ENCODE results near the gene ARL11. TPM values are rescaled to one million over a fixed set of nuclear protein-coding genes. Genes with fewer than 3 reads are reported as not detected.

ARL11 gene
- total RNA-seq, 4 donors from 2014 or later: 0.33 to 1.2 (median 0.43) TPM

DNA sequence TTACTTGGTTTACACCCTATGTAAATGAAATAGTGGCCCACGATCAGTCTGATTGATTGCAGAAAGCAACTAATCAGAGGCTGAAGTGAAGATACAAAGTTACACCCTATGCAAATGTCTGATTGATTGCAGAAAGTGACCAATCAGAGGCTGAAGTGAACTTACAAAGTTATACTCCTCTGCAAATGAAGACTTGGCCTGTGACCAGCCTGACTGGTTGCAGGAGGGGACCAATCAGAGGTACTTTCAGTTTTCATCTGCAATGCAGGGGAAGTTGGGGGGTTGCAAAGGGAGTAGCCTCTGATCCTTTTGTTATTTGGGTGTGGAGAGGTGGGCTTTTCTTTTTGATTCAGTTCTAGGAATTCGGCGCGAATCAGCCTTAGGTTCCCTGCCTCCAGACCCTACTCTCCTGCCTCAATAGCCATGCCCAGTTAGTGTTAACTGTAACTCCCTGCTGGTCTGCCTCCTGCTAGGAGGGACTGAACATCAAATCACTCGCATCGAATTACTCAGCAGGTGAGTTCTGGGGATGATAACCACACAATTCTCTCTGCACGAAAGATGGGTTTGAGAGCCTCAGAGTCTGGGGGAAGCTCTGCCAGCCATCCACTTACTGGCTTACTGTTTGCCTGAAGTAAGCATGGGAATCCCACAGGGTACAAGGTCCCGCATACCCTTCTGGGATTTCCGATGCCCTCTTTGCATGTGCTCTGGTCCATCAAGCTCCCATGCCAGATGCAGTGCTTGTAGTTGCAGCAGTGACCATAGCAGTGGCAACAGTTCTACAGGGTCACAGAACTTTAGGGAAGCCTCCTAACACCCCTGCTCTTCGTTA, 7.5 kb downstream of the ARL11 start:
- WGBS, 2 donors: 68 to 73% methylated on average over 10 of the region's 10 CpGs
- Histone ChIP-seq H3K27ac (no peak overlapping the region), H3K9me3 (no peaks in the 10 kb centered on the region), H3K4me1 (peaks cover 3 to 9% of the 10 kb centered on the region in 2 donors), H3K36me3 (no peaks in the 10 kb centered on the region), H3K4me3 (replicated peaks in 1 of 3) (no peak overlapping the region), H3K27me3 (no peaks in the 10 kb centered on the region)
- intact Hi-C loops (cut with DNase I): no loop called here
- DNase-seq: peak in 1 of 2 donors; percentile 17
- TF ChIP-seq CTCF (IDR thresholded peaks at IDR 0.05) (no peak), POLR2A (IDR thresholded peaks at IDR 0.05) (no peak)

- intact Hi-C loops (cut with DNase I): no loop called here
- Histone ChIP-seq H3K9me3 (no peaks in the 10 kb centered on the region), H3K27me3 (no peaks in the 10 kb centered on the region), H3K4me1 (peaks cover 3 to 9% of the 10 kb centered on the region in 2 donors), H3K27ac (no peak overlapping the region), H3K4me3 (replicated peaks in 1 of 3) (no peak overlapping the region), H3K36me3 (no peaks in the 10 kb centered on the region)
- TF ChIP-seq CTCF (IDR thresholded peaks at IDR 0.05): no peak
- TF ChIP-seq POLR2A (IDR thresholded peaks at IDR 0.05): no peak
- DNase-seq: no peak
- WGBS, 2 donors: 96 to 97% methylated on average over 5 of the region's 5 CpGs
These were observed 8.4 kb downstream of the ARL11 start for GRCh38 chr13:49636705-49637104.

DNA sequence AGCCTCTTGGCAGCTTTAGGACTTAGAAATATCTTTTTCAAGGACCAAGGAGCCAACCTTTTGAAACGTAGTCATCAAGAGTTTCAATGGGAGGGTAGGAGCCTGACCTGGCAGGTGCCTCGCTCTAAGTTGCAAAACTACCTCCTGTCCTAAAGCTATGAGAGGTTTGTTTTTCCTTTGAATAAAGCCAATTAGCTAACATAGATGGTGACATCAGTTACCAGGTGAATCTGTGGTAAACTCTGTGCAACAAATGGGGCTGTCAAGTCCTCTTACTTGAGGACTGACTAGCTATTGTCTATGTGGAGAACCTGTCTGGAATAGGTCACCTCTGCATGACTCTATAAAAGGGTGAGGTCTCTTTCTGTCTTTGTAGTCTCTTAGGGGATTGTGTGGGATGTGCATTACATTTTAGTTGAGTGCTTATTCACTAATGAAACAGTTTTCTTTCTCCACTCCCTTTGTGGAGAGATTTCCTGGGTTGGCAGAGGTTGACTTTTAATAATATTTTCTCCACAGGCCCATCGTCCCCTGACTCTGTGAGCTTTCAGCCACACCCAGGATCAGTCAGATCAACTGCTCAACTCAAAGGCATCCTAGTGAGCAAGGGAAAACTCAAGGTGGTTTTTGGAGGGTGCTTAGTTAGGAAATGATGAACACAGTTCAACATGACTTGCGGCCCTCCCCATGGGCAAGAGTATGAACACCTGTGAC, 9.9 kb downstream of the ARL11 start:
- Histone ChIP-seq H3K4me3 (replicated peaks in 1 of 3) (no peak overlapping the region), H3K9me3 (no peaks in the 10 kb centered on the region), H3K27ac (no peak overlapping the region), H3K27me3 (no peaks in the 10 kb centered on the region), H3K36me3 (no peaks in the 10 kb centered on the region), H3K4me1 (peaks cover 3 to 13% of the 10 kb centered on the region in 2 donors)
- intact Hi-C loops (cut with DNase I): no loop called here
- TF ChIP-seq CTCF (IDR thresholded peaks at IDR 0.05): no peak
- no peak for TF ChIP-seq POLR2A (IDR thresholded peaks at IDR 0.05)
- 70 to 72% methylated on average over 4 of the region's 4 CpGs for WGBS, 2 donors
- DNase-seq: no peak

GRCh38 chr13:49638744-49639072, 10.4 kb downstream of the ARL11 start:
- Histone ChIP-seq H3K27me3 (no peaks in the 10 kb centered on the region), H3K9me3 (no peaks in the 10 kb centered on the region), H3K4me3 (replicated peaks in 1 of 3) (no peak overlapping the region), H3K36me3 (no peaks in the 10 kb centered on the region), H3K4me1 (peaks cover 3 to 13% of the 10 kb centered on the region in 2 donors), H3K27ac (no peak overlapping the region)
- no peak for DNase-seq
- WGBS, 2 donors: 90 to 91% methylated on average over 2 of the region's 2 CpGs
- intact Hi-C loops (cut with DNase I): no loop called here
- no peak for TF ChIP-seq POLR2A (IDR thresholded peaks at IDR 0.05)
- TF ChIP-seq CTCF (IDR thresholded peaks at IDR 0.05): no peak

GRCh38 chr13:49641801-49642291, 13.5 kb downstream of the ARL11 start:
- Histone ChIP-seq H3K4me3 (replicated peaks in 1 of 3) (no peak overlapping the region), H3K9me3 (no peaks in the 10 kb centered on the region), H3K36me3 (no peaks in the 10 kb centered on the region), H3K4me1 (peaks cover 3 to 13% of the 10 kb centered on the region in 2 donors), H3K27me3 (no peaks in the 10 kb centered on the region), H3K27ac (no peak overlapping the region)
- 76 to 82% methylated on average over 4 of the region's 4 CpGs for WGBS, 2 donors
- TF ChIP-seq POLR2A (IDR thresholded peaks at IDR 0.05) (no peak), CTCF (IDR thresholded peaks at IDR 0.05) (no peak)
- intact Hi-C loops (cut with DNase I): no loop called here
- peak; percentile 24 to 41 for DNase-seq
